Caco-2 (cell line): ENCODE results near the gene FOXQ1. TPM values are rescaled to one million over a fixed set of nuclear protein-coding genes. Genes with fewer than 3 reads are reported as not detected.
A peak's percentile ranks its signal among the peaks of the same experiment; 100 is the strongest.

ENCODE experiments used
- BruUV-seq: library from RNA; stranded (reverse); fragments of 400-500 nt; replicated peaks from 2 replicates; lab custom pipeline; 2021; lab: Mats Ljungman, UMichigan
- CTCF ChIA-PET: fragments of 300-600 bp; sonication (Branson Sonifier 250); formaldehyde crosslinking; loops from one replicate; lab custom pipeline; 2022; ENCODE audit warnings: antibody characterized with exemption; lab: Charles Lee
- POLR2A ChIA-PET: fragments of 300-600 bp; sonication (Branson Sonifier 250); formaldehyde crosslinking; loops from one replicate; lab custom pipeline; 2022; ENCODE audit warnings: antibody characterized with exemption; lab: Charles Lee
- DNase-seq, 2 experiments: peaks; one replicate each; pipeline versions ENCODE4 v3.0.0 to v3.0.0-alpha.2; 2020 to 2022
- H3K27me3 ChIP-seq: replicated peaks from 2 replicates; pipeline ENCODE4 v1.6.0; 2011; ENCODE audit warnings: low read length; ENCODE audit not compliant: control insufficient read depth, insufficient read depth
- H3K36me3 ChIP-seq: 2 replicates; pipeline ENCODE4 v1.5.1; 2011; ENCODE audit warnings: low read length; ENCODE audit not compliant: control insufficient read depth, insufficient read depth
- H3K4me1 ChIP-seq: fragments of 250-450 bp; sonication (Bioruptor Pico); 2 replicates; pipeline ENCODE4 v1.5.1; 2020; ENCODE audit warnings: mild to moderate bottlenecking
- H3K4me3 ChIP-seq: 2 replicates; pipeline ENCODE4 v1.5.1; 2011; ENCODE audit warnings: low read depth, mild to moderate bottlenecking, control low read depth, low read length
- H3K9me3 ChIP-seq: fragments of 250-450 bp; sonication (Bioruptor Pico); 2 replicates; pipeline ENCODE4 v1.5.1; 2020; ENCODE audit warnings: mild to moderate bottlenecking, moderate library complexity
- H3K27ac Mint-ChIP-seq: one replicate; pipeline ENCODE4 v1.8.0; 2022; ENCODE audit warnings: mixed read lengths; ENCODE audit not compliant: unreplicated experiment
- H3K27me3 Mint-ChIP-seq: one replicate; pipeline ENCODE4 v1.8.0; 2022; ENCODE audit warnings: mixed read lengths; ENCODE audit not compliant: insufficient read depth, unreplicated experiment
- H3K36me3 Mint-ChIP-seq: one replicate; pipeline ENCODE4 v1.8.0; 2022; ENCODE audit warnings: mild to moderate bottlenecking, mixed read lengths; ENCODE audit not compliant: insufficient read depth, unreplicated experiment
- H3K4me1 Mint-ChIP-seq: one replicate; pipeline ENCODE4 v1.8.0; 2022; ENCODE audit warnings: low read depth, mixed read lengths; ENCODE audit not compliant: unreplicated experiment
- H3K4me3 Mint-ChIP-seq: one replicate; pipeline ENCODE4 v1.8.0; 2022; ENCODE audit warnings: mild to moderate bottlenecking, moderate library complexity, mixed read lengths; ENCODE audit not compliant: unreplicated experiment
- H3K9me3 Mint-ChIP-seq: one replicate; pipeline ENCODE4 v1.8.0; 2022; ENCODE audit warnings: mixed read lengths; ENCODE audit not compliant: unreplicated experiment
- intact Hi-C: fragments of 100-400 bp; cut with micrococcal nuclease; formaldehyde crosslinking; loops from one replicate; pipeline ENCODE4 v1.10.0; 2022; ENCODE audit not compliant: unreplicated experiment
- total RNA-seq: library from RNA; stranded (reverse); gene quantifications from 2 replicates; pipeline ENCODE4 v1.2.3, GENCODE V29; 2022
- TF ChIP-seq, protein P1 (sequence below), 2 experiments: fragments of 200-600 bp in 1 of 2; IDR thresholded peaks; 1 replicate in 1 of 2; 2 replicates in 1 of 2; pipeline versions ENCODE4 v1.5.1 to v1.8.0; 2011 to 2022; ENCODE audit warnings: antibody characterized with exemption in 1 of 2, control low read depth in 1 of 2, inconsistent platforms in 1 of 2, low read depth in 1 of 2, low read length in 1 of 2, mild to moderate bottlenecking in 1 of 2, moderate library complexity in 1 of 2; ENCODE audit not compliant: insufficient read depth in 1 of 2, severe bottlenecking in 1 of 2, unreplicated experiment in 1 of 2

The FOXQ1 gene
- total RNA-seq, 1 experiment from 2014 or later: 191 TPM

- Histone ChIP-seq H3K27me3 (no peaks in the 10 kb centered on the region), H3K4me1 (peaks cover 26% of the 10 kb centered on the region), H3K9me3 (peaks cover 5% of the 10 kb centered on the region), H3K36me3 (no peaks in the 10 kb centered on the region), H3K4me3 (peak overlapping the region; percentile 94)
- peak overlapping the region; percentile 89 for H3K27ac Mint-ChIP-seq
- H3K4me1 Mint-ChIP-seq: peaks cover 39% of the 10 kb centered on the region
- H3K36me3 Mint-ChIP-seq: peaks cover 67% of the 10 kb centered on the region
- intact Hi-C loops: loop anchor here (2.0 kb wide), 2 partner anchors 202 to 400 kb away; no protein-coding TSS in a partner anchor
- ChIA-PET POLR2A (interaction anchor here (0.9 to 2.5 kb wide), 6 partner anchors 12 to 400 kb away, joined by 3 to 49 read pairs (median 10); no protein-coding TSS in a partner anchor), CTCF (interaction anchor here (0.6 to 3.1 kb wide), 3 partner anchors 23 to 400 kb away, joined by 3 to 13 read pairs (median 9); no protein-coding TSS in a partner anchor)
- peak overlapping the region; percentile 78 for H3K4me3 Mint-ChIP-seq
- TF ChIP-seq, protein P1, sequence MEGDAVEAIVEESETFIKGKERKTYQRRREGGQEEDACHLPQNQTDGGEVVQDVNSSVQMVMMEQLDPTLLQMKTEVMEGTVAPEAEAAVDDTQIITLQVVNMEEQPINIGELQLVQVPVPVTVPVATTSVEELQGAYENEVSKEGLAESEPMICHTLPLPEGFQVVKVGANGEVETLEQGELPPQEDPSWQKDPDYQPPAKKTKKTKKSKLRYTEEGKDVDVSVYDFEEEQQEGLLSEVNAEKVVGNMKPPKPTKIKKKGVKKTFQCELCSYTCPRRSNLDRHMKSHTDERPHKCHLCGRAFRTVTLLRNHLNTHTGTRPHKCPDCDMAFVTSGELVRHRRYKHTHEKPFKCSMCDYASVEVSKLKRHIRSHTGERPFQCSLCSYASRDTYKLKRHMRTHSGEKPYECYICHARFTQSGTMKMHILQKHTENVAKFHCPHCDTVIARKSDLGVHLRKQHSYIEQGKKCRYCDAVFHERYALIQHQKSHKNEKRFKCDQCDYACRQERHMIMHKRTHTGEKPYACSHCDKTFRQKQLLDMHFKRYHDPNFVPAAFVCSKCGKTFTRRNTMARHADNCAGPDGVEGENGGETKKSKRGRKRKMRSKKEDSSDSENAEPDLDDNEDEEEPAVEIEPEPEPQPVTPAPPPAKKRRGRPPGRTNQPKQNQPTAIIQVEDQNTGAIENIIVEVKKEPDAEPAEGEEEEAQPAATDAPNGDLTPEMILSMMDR (IDR thresholded peaks at IDR 0.05; ENCODE audit: insufficient read depth in 1 of 2, low read depth in 1 of 2, low read length in 1 of 2, severe bottlenecking in 1 of 2, unreplicated experiment in 1 of 2): no peak
- peaks cover 2% of the 10 kb centered on the region for H3K27me3 Mint-ChIP-seq
- TSS peak; percentile 57 for BruUV-seq
- H3K9me3 Mint-ChIP-seq: no peaks in the 10 kb centered on the region
- DNase-seq: peak; percentile 62 to 68
Measured at GRCh38 chr6:1312473-1313367, 822 bp downstream of the FOXQ1 start.

GRCh38 chr6:1313384-1313766, 1.5 kb downstream of the FOXQ1 start:
- TF ChIP-seq, protein P1 (IDR thresholded peaks at IDR 0.05; ENCODE audit: insufficient read depth in 1 of 2, low read depth in 1 of 2, low read length in 1 of 2, severe bottlenecking in 1 of 2, unreplicated experiment in 1 of 2): no peak
- Histone ChIP-seq H3K9me3 (peaks cover 11% of the 10 kb centered on the region), H3K36me3 (no peaks in the 10 kb centered on the region), H3K27me3 (no peaks in the 10 kb centered on the region), H3K4me1 (peaks cover 26% of the 10 kb centered on the region), H3K4me3 (peak overlapping the region; percentile 94)
- Mint-ChIP-seq H3K4me3 (peak overlapping the region; percentile 78), H3K4me1 (peaks cover 33% of the 10 kb centered on the region), H3K27me3 (peaks cover 2% of the 10 kb centered on the region), H3K36me3 (peaks cover 74% of the 10 kb centered on the region), H3K9me3 (no peaks in the 10 kb centered on the region), H3K27ac (peak overlapping the region; percentile 93)
- DNase-seq: peak in 1 of 2 experiments; percentile 56
- intact Hi-C loops: loop anchor here (2.0 kb wide), 2 partner anchors 203 to 401 kb away; no protein-coding TSS in a partner anchor
- BruUV-seq: no TSS peak
- CTCF ChIA-PET: interaction anchor here (0.6 to 3.1 kb wide), 2 partner anchors 85 to 400 kb away, joined by 3 to 9 read pairs; no protein-coding TSS in a partner anchor
- POLR2A ChIA-PET: interaction anchor here (0.9 kb wide), 2 partner anchors 11 to 85 kb away, joined by 3 read pairs; no protein-coding TSS in a partner anchor

GRCh38 chr6:1313767-1314503, 2.0 kb downstream of the FOXQ1 start:
- ChIA-PET CTCF (no interaction called here), POLR2A (no interaction called here)
- H3K36me3 Mint-ChIP-seq: peaks cover 78% of the 10 kb centered on the region
- peaks cover 11% of the 10 kb centered on the region for H3K9me3 ChIP-seq
- peaks cover 20% of the 10 kb centered on the region for H3K4me1 ChIP-seq
- no peaks in the 10 kb centered on the region for H3K9me3 Mint-ChIP-seq
- BruUV-seq: TSS peak; percentile 68
- peaks cover 28% of the 10 kb centered on the region for H3K4me1 Mint-ChIP-seq
- peak overlapping the region; percentile 94 for H3K4me3 ChIP-seq
- DNase-seq: peak; percentile 72 to 86
- peak overlapping the region; percentile 78 for H3K4me3 Mint-ChIP-seq
- intact Hi-C loops: loop anchor here (2.0 kb wide), 2 partner anchors 203 to 401 kb away; no protein-coding TSS in a partner anchor
- H3K36me3 ChIP-seq: no peaks in the 10 kb centered on the region
- H3K27me3 ChIP-seq: no peaks in the 10 kb centered on the region
- H3K27ac Mint-ChIP-seq: peak overlapping the region; percentile 93
- H3K27me3 Mint-ChIP-seq: peaks cover 2% of the 10 kb centered on the region
- TF ChIP-seq, protein P1 (IDR thresholded peaks at IDR 0.05; ENCODE audit: insufficient read depth in 1 of 2, low read depth in 1 of 2, low read length in 1 of 2, severe bottlenecking in 1 of 2, unreplicated experiment in 1 of 2): peak; percentile 50 to 73
